ENCODE measurements around the gene KRTAP5-7.
"Not testable (repeated sequence)": the region's sequence is repeated elsewhere in the genome, so short reads cannot be mapped to it uniquely, and the experiment has no call there.

KRTAP5-7 gene

GRCh38 chr11:71564430-71564829 lies 37.4 kb downstream of the KRTAP5-7 start:
- DNase-seq, result no peak

DNA sequence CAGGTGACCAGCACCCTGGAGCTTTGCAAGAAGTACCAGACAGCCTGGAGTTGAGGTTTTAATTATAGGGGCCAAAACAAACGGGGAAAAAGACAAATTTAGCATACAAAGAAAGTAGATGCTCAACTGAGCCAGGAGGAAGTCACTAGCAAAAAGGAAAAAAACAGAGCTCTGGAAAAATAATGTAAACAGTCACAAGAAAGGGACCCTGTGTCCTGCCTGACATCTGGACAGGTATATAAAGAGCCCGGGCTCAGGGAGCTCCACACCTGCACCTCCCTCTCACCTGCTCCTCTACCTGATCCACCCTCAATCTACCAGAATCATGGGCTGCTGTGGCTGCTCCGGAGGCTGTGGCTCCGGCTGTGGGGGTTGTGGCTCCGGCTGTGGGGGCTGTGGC lies 38.2 kb downstream of the KRTAP5-7 start, which contains the start of gene KRTAP5-10:
Gene KRTAP5-10, plus strand, starts transcription at position 301 of the 400 bp plus-strand sequence. Its CDS starts 25 bp downstream, at position 326.
- DNase-seq, result no peak

- no peak for DNase-seq
Measured at GRCh38 chr11:71566081-71566620, 39.1 kb downstream of the KRTAP5-7 start.

DNA sequence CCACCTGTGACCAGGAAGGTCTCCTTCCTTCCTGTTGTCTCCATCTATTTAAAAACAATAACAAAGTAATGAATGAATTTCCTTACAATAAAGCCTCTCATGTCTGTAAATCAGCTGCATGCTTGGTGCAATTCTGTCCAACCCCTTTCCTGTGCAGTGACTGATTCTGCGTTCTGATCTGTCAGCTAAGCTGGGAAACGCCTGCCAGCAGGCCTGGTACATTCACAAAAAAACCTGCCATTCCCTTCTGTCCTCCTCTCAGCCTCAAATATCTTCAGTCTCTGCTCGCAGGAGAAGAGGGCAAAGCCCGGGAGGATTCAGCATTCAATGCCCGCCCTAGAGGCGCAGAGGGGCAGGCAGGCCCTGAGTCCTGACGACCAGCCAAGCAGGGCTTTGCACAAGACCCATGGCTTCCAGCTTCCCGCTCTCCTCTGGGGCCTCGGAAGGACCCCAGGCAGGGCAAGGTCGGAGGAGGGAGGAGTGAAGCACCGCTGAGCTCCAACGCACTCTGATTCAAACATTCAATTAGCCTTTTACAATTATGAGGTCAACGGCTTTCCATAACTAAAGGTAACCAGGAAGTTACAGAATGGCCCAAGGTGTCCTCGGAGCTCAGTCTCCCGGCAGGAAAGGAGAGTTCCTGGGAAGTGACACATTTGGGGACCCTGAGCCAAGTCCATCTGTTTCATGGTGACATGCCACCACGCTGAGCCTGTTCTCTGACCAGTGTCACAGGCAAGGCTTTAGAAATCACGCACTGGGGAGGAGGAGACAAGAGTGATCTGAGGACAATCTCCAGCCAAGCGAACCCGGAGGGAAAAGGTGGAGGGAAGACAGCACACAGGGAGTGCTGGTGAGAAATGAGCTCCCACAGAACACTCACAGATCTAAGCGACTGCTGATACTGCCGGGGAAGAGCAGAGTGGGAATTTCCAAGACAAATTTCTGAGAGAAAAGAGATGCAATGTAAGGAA lies 39.8 kb downstream of the KRTAP5-7 start:
- DNase-seq, result not testable (repeated sequence)

GRCh38 chr11:71567633-71568032 lies 40.6 kb downstream of the KRTAP5-7 start:
- not testable (repeated sequence) for DNase-seq

GRCh38 chr11:71568704-71569349 lies 41.8 kb downstream of the KRTAP5-7 start:
- DNase-seq, result no peak

- DNase-seq, result not testable (repeated sequence)
Measured at GRCh38 chr11:71571101-71571850, 44.2 kb downstream of the KRTAP5-7 start.

GRCh38 chr11:71572811-71573210 lies 45.7 kb downstream of the KRTAP5-7 start:
- no peak for DNase-seq

GRCh38 chr11:71574418-71574817 lies 47.4 kb downstream of the KRTAP5-7 start:
- DNase-seq, result no peak

DNA sequence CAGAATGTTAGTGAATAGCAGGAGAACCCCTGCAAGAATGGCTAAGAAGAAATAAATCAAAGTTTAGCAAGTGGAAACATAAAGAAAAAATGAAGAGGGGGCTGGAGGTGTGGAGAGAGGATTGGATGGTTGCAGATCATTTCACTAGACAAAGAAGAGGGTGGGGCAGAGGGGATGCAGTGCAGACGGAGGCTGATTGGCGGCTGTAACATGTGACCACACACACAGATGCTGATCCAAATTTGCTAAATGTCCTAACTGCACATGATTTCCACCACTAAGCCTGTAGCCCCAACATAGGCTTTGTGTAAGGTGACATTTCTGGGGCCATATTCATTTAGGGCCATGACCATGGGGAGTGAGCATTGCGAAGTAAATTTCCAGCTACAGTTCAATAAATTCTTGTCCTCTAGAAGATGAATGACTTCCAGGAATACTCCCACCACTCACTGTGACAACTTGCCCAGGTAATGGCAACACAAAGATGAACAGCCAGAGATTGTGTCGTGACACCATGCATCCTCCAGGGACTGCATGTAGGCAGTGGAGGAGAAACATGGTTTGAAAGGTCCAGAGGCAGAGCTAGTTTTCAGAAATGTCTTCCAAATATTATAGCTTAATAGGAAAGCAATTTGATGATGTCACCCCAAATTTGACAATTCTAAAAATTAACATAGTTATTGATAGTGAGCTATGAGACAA lies 48.8 kb downstream of the KRTAP5-7 start:
- DNase-seq, result no peak

DNA sequence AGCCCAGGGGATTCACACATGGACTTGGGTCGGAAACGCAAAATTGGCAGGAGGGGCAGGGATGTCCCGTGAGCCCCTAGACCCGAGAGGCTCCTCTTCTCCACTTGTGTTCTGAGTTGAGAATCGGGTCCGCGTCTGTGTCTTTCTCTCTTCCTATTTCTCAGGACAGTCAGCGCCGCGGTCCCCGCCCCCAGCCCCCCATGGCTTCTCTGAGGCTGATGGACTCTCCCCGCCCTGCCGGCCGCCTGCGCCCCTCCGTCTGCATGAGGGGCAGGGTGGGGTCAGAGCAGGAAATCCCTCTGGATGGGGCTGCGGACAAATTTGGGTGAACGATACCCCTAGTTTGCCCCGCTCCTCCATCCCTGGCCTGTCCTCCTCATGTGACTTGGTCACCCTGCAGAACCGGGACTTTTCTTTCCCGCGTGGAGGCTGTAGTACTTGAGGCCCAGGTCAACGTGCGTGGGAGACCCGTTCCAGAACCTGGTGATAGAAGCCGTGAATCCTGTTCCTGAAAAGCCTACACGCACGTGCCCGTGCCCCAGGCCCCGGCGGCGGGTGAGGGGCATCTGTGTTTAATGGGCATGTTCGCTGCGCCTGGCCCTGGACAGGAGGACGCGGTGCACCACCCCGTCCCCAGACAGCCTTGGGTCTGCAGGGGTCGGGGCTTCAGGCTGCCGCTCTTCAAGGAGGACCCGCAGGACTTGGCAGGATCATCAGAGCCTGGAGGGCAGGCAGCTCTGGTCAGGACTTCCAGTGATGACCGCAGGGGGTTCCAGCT lies 49.8 kb downstream of the KRTAP5-7 start:
- DNase-seq, result not testable (repeated sequence)

DNA sequence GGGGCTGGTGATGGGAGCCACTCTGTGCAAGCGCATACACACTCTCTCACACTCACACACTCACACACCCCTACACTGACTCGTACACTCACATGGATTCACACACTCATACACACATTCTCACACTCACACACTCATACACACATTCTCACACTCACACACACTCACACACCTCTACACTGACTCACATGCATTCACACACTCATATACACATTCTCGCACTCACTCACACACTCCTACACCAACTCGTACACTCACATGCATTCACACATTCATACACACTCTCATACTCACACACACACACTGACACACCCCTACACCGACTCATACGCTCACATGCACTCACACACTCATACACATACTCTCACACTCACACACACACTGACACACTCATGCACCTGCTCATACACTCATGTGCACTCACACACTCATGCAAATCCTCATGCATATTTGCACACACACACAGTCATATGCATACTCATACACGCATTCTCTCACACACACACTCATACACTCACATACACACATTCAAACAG lies 50.5 kb downstream of the KRTAP5-7 start:
- DNase-seq, result no peak

All from NCI-H2081 (cell line).